ENCODE measurements around the gene NDNF.
A peak's percentile ranks its signal among the peaks of the same experiment; 100 is the strongest.

NDNF gene

DNA sequence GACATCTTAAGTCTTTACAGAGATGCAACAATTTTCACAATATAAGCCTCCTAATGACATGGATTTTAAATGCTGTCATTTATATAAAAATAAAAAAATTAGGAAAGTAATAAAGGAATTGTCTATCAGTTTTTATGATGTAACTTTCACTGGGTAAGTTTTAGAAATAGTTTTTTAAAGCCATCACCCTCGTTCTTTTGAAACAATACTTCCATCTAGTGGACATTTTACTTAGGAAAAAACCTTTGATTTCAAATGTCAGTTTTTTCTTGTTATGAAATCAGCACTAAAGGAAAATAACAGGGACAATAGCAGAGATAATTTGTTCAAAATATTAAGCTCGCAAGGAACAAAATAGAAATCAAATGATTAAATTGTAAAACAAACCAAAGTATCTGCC lies 24.3 kb upstream of the NDNF start:
- TF ChIP-seq ZBTB1 (tag by site-specific recombination; IDR thresholded peaks at IDR 0.05) (no peak), ZBTB17 (tag by site-specific recombination; IDR thresholded peaks at IDR 0.05) (no peak), ZNF362 (tag by site-specific recombination; IDR thresholded peaks at IDR 0.05) (0 out of 2 replicates have a peak, but pooled peaks have one; percentile 65), ZNF654 (tag by site-specific recombination; IDR thresholded peaks at IDR 0.05; ENCODE audit: low read depth) (peak; percentile 77)
- TF ChIP-seq, protein P1, sequence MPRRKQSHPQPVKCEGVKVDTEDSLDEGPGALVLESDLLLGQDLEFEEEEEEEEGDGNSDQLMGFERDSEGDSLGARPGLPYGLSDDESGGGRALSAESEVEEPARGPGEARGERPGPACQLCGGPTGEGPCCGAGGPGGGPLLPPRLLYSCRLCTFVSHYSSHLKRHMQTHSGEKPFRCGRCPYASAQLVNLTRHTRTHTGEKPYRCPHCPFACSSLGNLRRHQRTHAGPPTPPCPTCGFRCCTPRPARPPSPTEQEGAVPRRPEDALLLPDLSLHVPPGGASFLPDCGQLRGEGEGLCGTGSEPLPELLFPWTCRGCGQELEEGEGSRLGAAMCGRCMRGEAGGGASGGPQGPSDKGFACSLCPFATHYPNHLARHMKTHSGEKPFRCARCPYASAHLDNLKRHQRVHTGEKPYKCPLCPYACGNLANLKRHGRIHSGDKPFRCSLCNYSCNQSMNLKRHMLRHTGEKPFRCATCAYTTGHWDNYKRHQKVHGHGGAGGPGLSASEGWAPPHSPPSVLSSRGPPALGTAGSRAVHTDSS (tag by site-specific recombination; IDR thresholded peaks at IDR 0.05) = no peak
- TF ChIP-seq, protein P2, sequence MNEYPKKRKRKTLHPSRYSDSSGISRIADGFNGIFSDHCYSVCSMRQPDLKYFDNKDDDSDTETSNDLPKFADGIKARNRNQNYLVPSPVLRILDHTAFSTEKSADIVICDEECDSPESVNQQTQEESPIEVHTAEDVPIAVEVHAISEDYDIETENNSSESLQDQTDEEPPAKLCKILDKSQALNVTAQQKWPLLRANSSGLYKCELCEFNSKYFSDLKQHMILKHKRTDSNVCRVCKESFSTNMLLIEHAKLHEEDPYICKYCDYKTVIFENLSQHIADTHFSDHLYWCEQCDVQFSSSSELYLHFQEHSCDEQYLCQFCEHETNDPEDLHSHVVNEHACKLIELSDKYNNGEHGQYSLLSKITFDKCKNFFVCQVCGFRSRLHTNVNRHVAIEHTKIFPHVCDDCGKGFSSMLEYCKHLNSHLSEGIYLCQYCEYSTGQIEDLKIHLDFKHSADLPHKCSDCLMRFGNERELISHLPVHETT (tag by site-specific recombination; IDR thresholded peaks at IDR 0.05) = no peak
- Histone ChIP-seq H3K4me1 (ENCODE audit: control insufficient read depth, insufficient read depth, low read length) (no peaks in the 10 kb centered on the region), H3K4me3 (ENCODE audit: low read depth, low read length) (no peak overlapping the region), H3K9me3 (ENCODE audit: control insufficient read depth, insufficient read depth, low read depth, low read length) (no peaks in the 10 kb centered on the region), H3K36me3 (ENCODE audit: control insufficient read depth in 2 of 2, insufficient read depth in 1 of 2, low read length in 2 of 2) (no peaks in the 10 kb centered on the region), H3K27ac (ENCODE audit: extremely low read depth, low read depth, low read length) (no peak overlapping the region)
- POLR2A ChIA-PET = no interaction called here
- CTCF ChIA-PET = interaction anchor here (0.6 to 0.7 kb wide), 5 partner anchors 11 to 558 kb away, joined by 3 to 4 read pairs (median 3); no protein-coding TSS in a partner anchor

GRCh38 chr4:121096191-121096590 lies 23.9 kb upstream of the NDNF start:
- POLR2A ChIA-PET = no interaction called here
- Histone ChIP-seq H3K27ac (ENCODE audit: extremely low read depth, low read depth, low read length) (no peak overlapping the region), H3K4me1 (ENCODE audit: control insufficient read depth, insufficient read depth, low read length) (no peaks in the 10 kb centered on the region), H3K36me3 (ENCODE audit: control insufficient read depth in 2 of 2, insufficient read depth in 1 of 2, low read length in 2 of 2) (no peaks in the 10 kb centered on the region), H3K9me3 (ENCODE audit: control insufficient read depth, insufficient read depth, low read depth, low read length) (no peaks in the 10 kb centered on the region), H3K4me3 (ENCODE audit: low read depth, low read length) (no peak overlapping the region)
- TF ChIP-seq ZNF366 (tag by site-specific recombination; conservative IDR thresholded peaks at IDR 0.05) = no peak
- no peak for TF ChIP-seq ZNF169 (tag by site-specific recombination; IDR thresholded peaks at IDR 0.05)
- no peak for TF ChIP-seq CTCF (tag by site-specific recombination; IDR thresholded peaks at IDR 0.05)
- no peak for TF ChIP-seq ZBTB20 (tag by site-specific recombination; IDR thresholded peaks at IDR 0.05)
- no peak for TF ChIP-seq SP3 (tag by site-specific recombination; IDR thresholded peaks at IDR 0.05)
- TF ChIP-seq ZNF174 (tag by site-specific recombination; IDR thresholded peaks at IDR 0.05) = no peak
- CTCF ChIA-PET = interaction anchor here (0.6 to 1.3 kb wide), 3 partner anchors 11 to 252 kb away, joined by 3 to 6 read pairs (median 4); no protein-coding TSS in a partner anchor

DNA sequence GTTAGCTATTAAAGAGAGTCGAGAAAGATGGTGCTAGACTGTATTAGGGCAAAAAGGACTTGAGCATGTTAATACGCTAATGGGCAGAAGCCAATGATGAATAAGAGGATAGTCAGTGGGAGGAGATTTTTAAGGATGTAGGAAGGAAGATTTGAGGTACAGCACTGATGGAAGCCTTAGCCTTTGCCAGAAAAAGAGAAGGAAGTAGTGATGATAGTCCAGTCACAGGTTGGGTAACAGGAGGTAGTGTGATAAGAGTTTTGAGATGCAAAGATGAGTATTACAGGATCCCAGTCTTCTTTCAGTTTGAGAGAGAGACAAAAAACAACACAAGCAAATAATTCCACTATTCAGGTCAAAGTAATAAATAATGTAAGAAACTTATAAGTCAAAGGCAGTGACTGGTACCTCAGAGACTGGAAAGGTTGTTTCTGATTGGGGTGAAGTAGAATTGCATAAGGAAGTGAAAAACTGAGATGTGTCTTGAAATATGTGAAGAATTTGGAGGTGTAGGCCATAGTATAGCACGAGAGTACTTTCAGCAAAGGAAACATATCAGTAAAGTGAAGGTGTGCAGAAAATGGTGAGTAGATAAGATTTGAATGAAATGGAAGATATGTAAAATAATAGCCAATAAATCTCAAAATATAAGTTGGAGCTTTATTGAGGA lies 22.1 kb upstream of the NDNF start:
- CTCF ChIA-PET = interaction anchor here (0.6 to 1.0 kb wide), 4 partner anchors 27 to 1037 kb away, joined by 3 to 4 read pairs (median 3); no protein-coding TSS in a partner anchor
- Histone ChIP-seq H3K36me3 (ENCODE audit: control insufficient read depth in 2 of 2, insufficient read depth in 1 of 2, low read length in 2 of 2) (no peaks in the 10 kb centered on the region), H3K27ac (ENCODE audit: extremely low read depth, low read depth, low read length) (no peak overlapping the region), H3K4me1 (ENCODE audit: control insufficient read depth, insufficient read depth, low read length) (no peaks in the 10 kb centered on the region), H3K9me3 (ENCODE audit: control insufficient read depth, insufficient read depth, low read depth, low read length) (no peaks in the 10 kb centered on the region), H3K4me3 (ENCODE audit: low read depth, low read length) (no peak overlapping the region)
- POLR2A ChIA-PET = no interaction called here
- TF ChIP-seq ZNF24 (tag by site-specific recombination; IDR thresholded peaks at IDR 0.05) (no peak), ZNF514 (tag by site-specific recombination; IDR thresholded peaks at IDR 0.05) (no peak), ZNF660 (tag by site-specific recombination; IDR thresholded peaks at IDR 0.05) (no peak), ZNF148 (tag by site-specific recombination; IDR thresholded peaks at IDR 0.05; ENCODE audit: borderline replicate concordance) (no peak), ZNF544 (tag by site-specific recombination; IDR thresholded peaks at IDR 0.05) (no peak), ZNF843 (tag by site-specific recombination; IDR thresholded peaks at IDR 0.05) (no peak), ZNF354C (tag by site-specific recombination; IDR thresholded peaks at IDR 0.05; ENCODE audit: borderline replicate concordance, low read depth) (no peak)
- TF ChIP-seq, protein P3, sequence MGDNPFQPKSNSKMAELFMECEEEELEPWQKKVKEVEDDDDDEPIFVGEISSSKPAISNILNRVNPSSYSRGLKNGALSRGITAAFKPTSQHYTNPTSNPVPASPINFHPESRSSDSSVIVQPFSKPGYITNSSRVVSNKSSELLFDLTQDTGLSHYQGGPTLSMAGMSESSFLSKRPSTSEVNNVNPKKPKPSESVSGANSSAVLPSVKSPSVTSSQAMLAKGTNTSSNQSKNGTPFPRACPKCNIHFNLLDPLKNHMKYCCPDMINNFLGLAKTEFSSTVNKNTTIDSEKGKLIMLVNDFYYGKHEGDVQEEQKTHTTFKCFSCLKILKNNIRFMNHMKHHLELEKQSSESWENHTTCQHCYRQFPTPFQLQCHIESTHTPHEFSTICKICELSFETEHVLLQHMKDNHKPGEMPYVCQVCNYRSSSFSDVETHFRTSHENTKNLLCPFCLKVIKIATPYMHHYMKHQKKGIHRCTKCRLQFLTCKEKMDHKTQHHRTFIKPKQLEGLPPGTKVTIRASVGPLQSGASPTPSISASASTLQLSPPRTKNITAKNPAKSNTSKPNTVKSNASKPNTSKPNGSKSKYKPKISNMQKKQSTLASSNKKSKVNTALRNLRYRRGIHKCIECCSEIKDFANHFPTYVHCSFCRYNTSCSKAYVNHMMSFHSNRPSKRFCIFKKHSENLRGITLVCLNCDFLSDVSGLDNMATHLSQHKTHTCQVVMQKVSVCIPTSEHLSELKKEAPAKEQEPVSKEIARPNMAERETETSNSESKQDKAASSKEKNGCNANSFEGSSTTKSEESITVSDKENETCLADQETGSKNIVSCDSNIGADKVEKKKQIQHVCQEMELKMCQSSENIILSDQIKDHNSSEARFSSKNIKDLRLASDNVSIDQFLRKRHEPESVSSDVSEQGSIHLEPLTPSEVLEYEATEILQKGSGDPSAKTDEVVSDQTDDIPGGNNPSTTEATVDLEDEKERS (tag by site-specific recombination; IDR thresholded peaks at IDR 0.05) = no peak

All from HEK293 (cell line).